HepG2 (cell line): ENCODE measurements around the gene RSAD2. TPM values are rescaled to one million over a fixed set of nuclear protein-coding genes. Genes with fewer than 3 reads are reported as not detected.

Source experiments
- ATAC-seq: fragments of 200-7000 bp; cut with Tn5 transposase; 3 replicates; pipeline ENCODE4 v1.9.1; 2020; ENCODE audit warnings: mild to moderate bottlenecking, moderate library complexity
- BruUV-seq: library from RNA; stranded (reverse); fragments of 400-500 nt; replicated peaks from 2 replicates; lab custom pipeline; 2021; lab: Mats Ljungman, UMichigan
- CTCF ChIA-PET: fragments of 300-600 bp; formaldehyde crosslinking; extraction: SDS; loops from one replicate; lab custom pipeline; 2021; ENCODE audit warnings: low total read pairs, inconsistent platforms, low intra/inter-chr PET ratio; lab: Yijun Ruan, JAX
- POLR2A ChIA-PET: fragments of 350-600 bp; sonication (Branson Sonifier 250); formaldehyde crosslinking; loops from one replicate; lab custom pipeline; 2020; ENCODE audit warnings: antibody characterized with exemption, inconsistent platforms; lab: Yijun Ruan, JAX
- DNase-seq: peaks from one replicate; pipeline ENCODE4 v3.0.0-alpha.2; 2015; ENCODE audit warnings: low spot score
- FAIRE-seq: peaks from 3 replicates; lab custom pipeline; 2011; peaks lifted over from hg19 to GRCh38; lab: Jason Lieb, UNC
- H2AFZ ChIP-seq: one replicate; pipeline ENCODE4 v1.6.1; 2011; ENCODE audit warnings: low read length, inconsistent platforms
- H3K27ac ChIP-seq: fragments of 300-600 bp; 3 replicates; pipeline ENCODE4 v1.8.0; 2011; ENCODE audit warnings: mixed run types, mild to moderate bottlenecking, mixed read lengths, low read length, inconsistent platforms; ENCODE audit not compliant: insufficient read depth; ENCODE audit errors: extremely low read length
- H3K27me3 ChIP-seq, 2 experiments: fragments of 200-600 bp in 1 of 2; 2 replicates in 1 of 2; 3 replicates in 1 of 2; pipeline versions ENCODE4 v1.6.0 to v1.8.0; 2011; ENCODE audit warnings: low read length in 2 of 2, mild to moderate bottlenecking in 2 of 2, moderate library complexity in 2 of 2, inconsistent platforms in 1 of 2; ENCODE audit not compliant: insufficient read depth in 2 of 2, control insufficient read depth in 1 of 2
- H3K36me3 ChIP-seq, 2 experiments: fragments of 200-600 bp in 1 of 2; replicated peaks in 1 of 2; 2 replicates in 1 of 2; 3 replicates in 1 of 2; pipeline versions ENCODE4 v1.5.1 to v1.8.0; 2011; ENCODE audit warnings: low read length in 2 of 2, inconsistent platforms in 1 of 2; ENCODE audit not compliant: insufficient read depth in 2 of 2, control insufficient read depth in 1 of 2
- H3K4me1 ChIP-seq: 2 replicates; pipeline ENCODE4 v1.5.1; 2012; ENCODE audit warnings: low read length, inconsistent platforms; ENCODE audit not compliant: insufficient read depth
- H3K4me2 ChIP-seq: 2 replicates; pipeline ENCODE4 v1.6.0; 2011; ENCODE audit warnings: low read depth, low read length, inconsistent platforms
- H3K4me3 ChIP-seq, 3 experiments: fragments of 200-600 bp in 1 of 3; sonication (generic), shearing (Covaris generic) in 1 of 3; replicated peaks in 1 of 3; 2 replicates each; pipeline ENCODE4 v1.5.1; 2011 to 2016; ENCODE audit warnings: low read length in 3 of 3, inconsistent platforms in 2 of 3, low read depth in 2 of 3, mild to moderate bottlenecking in 2 of 3, control low read depth in 1 of 3, mixed read lengths in 1 of 3; ENCODE audit not compliant: insufficient read depth in 1 of 3
- H3K79me2 ChIP-seq: one replicate; pipeline ENCODE4 v1.6.1; 2011; ENCODE audit warnings: low read length, inconsistent platforms; ENCODE audit not compliant: insufficient read depth
- H3K9ac ChIP-seq: 2 replicates; pipeline ENCODE4 v1.6.0; 2011; ENCODE audit warnings: mild to moderate bottlenecking, low read depth, low read length, inconsistent platforms; ENCODE audit not compliant: insufficient read depth
- H3K9me3 ChIP-seq: 2 replicates; pipeline ENCODE4 v1.5.1; 2012; ENCODE audit warnings: mild to moderate bottlenecking, low read length
- H4K20me1 ChIP-seq: 2 replicates; pipeline ENCODE4 v1.6.0; 2011; ENCODE audit warnings: inconsistent platforms, mild to moderate bottlenecking, low read length, moderate library complexity; ENCODE audit not compliant: insufficient read depth
- ARHGAP35 ChIP-seq: sonication (generic); formaldehyde crosslinking; IDR thresholded peaks from 2 replicates; pipeline ENCODE4 v1.9.0; 2022; ENCODE audit warnings: mild to moderate bottlenecking, inconsistent platforms, moderate library complexity, missing genetic modification reagents, borderline replicate concordance
- GATA4 ChIP-seq: sonication (generic); IDR thresholded peaks from 2 replicates; pipeline ENCODE4 v1.6.1; 2016; ENCODE audit warnings: antibody characterized with exemption, low read depth, borderline replicate concordance
- MXD3 ChIP-seq: IDR thresholded peaks from 2 replicates; pipeline ENCODE4 v1.6.1; 2016; ENCODE audit warnings: mild to moderate bottlenecking, missing biosample characterization, missing genetic modification reagents
- PHF21A ChIP-seq: sonication (generic); formaldehyde crosslinking; IDR thresholded peaks from 2 replicates; pipeline ENCODE4 v1.5.0; 2020; ENCODE audit warnings: mild to moderate bottlenecking, missing genetic modification reagents
- RXRB ChIP-seq: IDR thresholded peaks from 2 replicates; pipeline ENCODE4 v1.6.1; 2016; ENCODE audit warnings: borderline replicate concordance, missing genetic modification reagents, missing compliant biosample characterization
- ZFX ChIP-seq: sonication (generic); formaldehyde crosslinking; IDR thresholded peaks from 2 replicates; pipeline ENCODE4 v1.4.0; 2020; ENCODE audit warnings: mild to moderate bottlenecking, low read depth, missing genetic modification reagents, moderate library complexity
- ZNF317 ChIP-seq: sonication (generic); formaldehyde crosslinking; IDR thresholded peaks from 2 replicates; pipeline ENCODE4 v1.5.0; 2020; ENCODE audit warnings: mild to moderate bottlenecking, missing genetic modification reagents
- ZNF816 ChIP-seq: sonication (generic); formaldehyde crosslinking; IDR thresholded peaks from 2 replicates; pipeline ENCODE4 v1.8.0; 2022; ENCODE audit warnings: missing genetic modification reagents, mild to moderate bottlenecking, borderline replicate concordance
- WGBS: methylation state at CpG from one replicate; pipeline ENCODE4 v1.1.6; 2017; ENCODE audit warnings: low lambda C conversion rate; 5-methylcytosine and 5-hydroxymethylcytosine counted together
- in situ Hi-C: cut with HindIII; loops from 2 replicates; pipeline ENCODE4 v1.10.0; 2017; ENCODE audit warnings: low pct_unique_long_range_greater_than_20kb; ENCODE audit not compliant: extremely low pct_ligation_motif_present
- intact Hi-C: fragments of 100-400 bp; cut with micrococcal nuclease; formaldehyde crosslinking; loops from one replicate; pipeline ENCODE4 v1.10.0; 2022; ENCODE audit not compliant: unreplicated experiment
- polyA plus RNA-seq, 8 experiments: library from polyadenylated mRNA; depleted of rRNA in 3 of 8; stranded (reverse) in 7 of 8; unstranded in 1 of 8; fragments of >200 nt; fragmentation: Illumina TruSeq in 4 of 8; extraction: Trizol in 4 of 8; gene quantifications; 2 replicates each; pipeline versions ENCODE4 v1.2.1 to v1.2.3, GENCODE V29; 2011 to 2016; ENCODE audit warnings: low read depth in 4 of 8, missing spikeins in 1 of 8, mixed read lengths in 1 of 8; ENCODE audit not compliant: insufficient read depth in 1 of 8
- total RNA-seq, 5 experiments: library from RNA; depleted of rRNA; stranded (reverse); fragments of >200 nt; fragmentation: Illumina TruSeq; extraction: Trizol; gene quantifications; 2 replicates each; pipeline ENCODE4 v1.2.3, GENCODE V29; 2016; ENCODE audit warnings: low read depth in 1 of 5
- TF ChIP-seq, protein P1 (sequence below): sonication (generic); formaldehyde crosslinking; IDR thresholded peaks from 2 replicates; pipeline ENCODE4 v1.4.0; 2020; ENCODE audit warnings: missing genetic modification reagents, borderline replicate concordance

The RSAD2 gene
- total and polyA plus RNA-seq, 2 of the 13 experiments (the other 11 are each of a cell fraction or from before 2014, with no cell fraction given), result 0.11 TPM; not detected in 1

DNA sequence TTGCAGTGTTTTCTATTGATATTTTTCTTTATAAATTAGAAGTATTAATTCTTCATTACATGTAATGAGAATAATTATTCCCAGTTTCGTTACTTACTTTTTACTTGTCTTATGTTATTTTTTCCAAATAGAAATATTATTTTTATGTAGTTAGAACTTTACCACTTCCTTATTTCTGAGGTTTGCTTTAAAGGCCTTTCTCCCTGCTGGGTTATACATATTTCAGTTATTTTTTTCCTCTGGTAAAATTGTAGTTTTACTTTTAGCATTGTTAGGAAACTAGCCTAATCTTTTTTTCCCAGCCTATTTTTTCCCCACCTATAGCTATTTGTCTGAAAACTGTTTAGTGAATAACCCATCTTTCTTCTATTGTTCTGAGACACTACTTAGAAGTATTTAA, 56.8 kb downstream of the RSAD2 start:
- DNase-seq, result no peak
- Histone ChIP-seq H3K79me2 (peaks cover 8% of the 10 kb centered on the region), H3K9me3 (no peaks in the 10 kb centered on the region), H3K4me3 (no peak overlapping the region), H4K20me1 (no peaks in the 10 kb centered on the region; the same call in 1 of the 2 replicates), H3K9ac (no peak overlapping the region), H2AFZ (no peak overlapping the region), H3K4me2 (no peak overlapping the region), H3K27ac (no peak overlapping the region), H3K4me1 (peaks cover 27% of the 10 kb centered on the region), H3K36me3 (no peaks in the 10 kb centered on the region), H3K27me3 (no peaks in the 10 kb centered on the region)
- ChIA-PET POLR2A (no interaction called here), CTCF (no interaction called here)
- in situ Hi-C loops, result no loop called here
- ATAC-seq, result no peak
- no TSS peak for BruUV-seq
- intact Hi-C loops, result no loop called here
- 71% methylated on average over 1 of the region's 1 CpG for WGBS
- FAIRE-seq, result no peak
- TF ChIP-seq, protein P1, sequence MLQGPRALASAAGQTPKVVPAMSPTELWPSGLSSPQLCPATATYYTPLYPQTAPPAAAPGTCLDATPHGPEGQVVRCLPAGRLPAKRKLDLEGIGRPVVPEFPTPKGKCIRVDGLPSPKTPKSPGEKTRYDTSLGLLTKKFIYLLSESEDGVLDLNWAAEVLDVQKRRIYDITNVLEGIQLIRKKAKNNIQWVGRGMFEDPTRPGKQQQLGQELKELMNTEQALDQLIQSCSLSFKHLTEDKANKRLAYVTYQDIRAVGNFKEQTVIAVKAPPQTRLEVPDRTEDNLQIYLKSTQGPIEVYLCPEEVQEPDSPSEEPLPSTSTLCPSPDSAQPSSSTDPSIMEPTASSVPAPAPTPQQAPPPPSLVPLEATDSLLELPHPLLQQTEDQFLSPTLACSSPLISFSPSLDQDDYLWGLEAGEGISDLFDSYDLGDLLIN (CRISPR knock-in tag), result no peak
- TF ChIP-seq ZFX (CRISPR knock-in tag) (no peak), ZNF816 (CRISPR knock-in tag) (no peak), PHF21A (CRISPR knock-in tag) (no peak), ARHGAP35 (no peak), MXD3 (CRISPR knock-in tag) (no peak), RXRB (CRISPR knock-in tag) (no peak), GATA4 (no peak), ZNF317 (CRISPR knock-in tag) (no peak)
